Ishikawa (cell line): ENCODE data around the gene INPP4B.

Source experiments
- CEBPB ChIP-seq: IDR thresholded peaks from 2 replicates; pipeline ENCODE4 v1.6.1; 2012
- CREB1 ChIP-seq: IDR thresholded peaks from 2 replicates; pipeline ENCODE4 v1.6.1; 2012; ENCODE audit warnings: low read depth
- YY1 ChIP-seq: IDR thresholded peaks from 2 replicates; pipeline ENCODE4 v1.6.1; 2012; ENCODE audit warnings: low read depth
- TF ChIP-seq, protein P1 (sequence below): IDR thresholded peaks from 2 replicates; pipeline ENCODE4 v1.6.1; 2012

GRCh38 chr4:142083264-142083663, 762.8 kb downstream of the INPP4B start:
- TF ChIP-seq CREB1 (no peak), YY1 (no peak), CEBPB (no peak)
- TF ChIP-seq, protein P1, sequence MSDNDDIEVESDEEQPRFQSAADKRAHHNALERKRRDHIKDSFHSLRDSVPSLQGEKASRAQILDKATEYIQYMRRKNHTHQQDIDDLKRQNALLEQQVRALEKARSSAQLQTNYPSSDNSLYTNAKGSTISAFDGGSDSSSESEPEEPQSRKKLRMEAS: no peak
